Activated naive CD8-positive, alpha-beta T cell treated with anti-CD3 and anti-CD28 coated beads, Interleukin-2, amount 10 ng/mL, durations not matched to agents 7 days and 5 days (primary cell): ENCODE results near the gene ATP5F1E. TPM values are rescaled to one million over a fixed set of nuclear protein-coding genes. Genes with fewer than 3 reads are reported as not detected.
"Not testable (repeated sequence)": the region's sequence is repeated elsewhere in the genome, so short reads cannot be mapped to it uniquely, and the experiment has no call there.

ENCODE experiments used
- ATAC-seq: fragments of 150-1000 bp; cut with Tn5 transposase; one replicate; pipeline ENCODE4 v1.10.0; 2021; ENCODE audit warnings: low read depth, moderate library complexity
- POLR2A ChIA-PET: fragments of 350-600 bp; sonication (Branson Sonifier 250); formaldehyde crosslinking; loops from one replicate; lab custom pipeline; 2021; ENCODE audit warnings: antibody characterized with exemption; lab: Charles Lee
- DNase-seq: peaks from one replicate; pipeline ENCODE4 v3.0.0; 2021
- H3K27ac Mint-ChIP-seq: one replicate; pipeline ENCODE4 v1.8.0; 2022; ENCODE audit warnings: mild to moderate bottlenecking, mixed read lengths
- H3K27me3 Mint-ChIP-seq: one replicate; pipeline ENCODE4 v1.8.0; 2022; ENCODE audit warnings: mild to moderate bottlenecking, moderate library complexity, mixed read lengths
- H3K36me3 Mint-ChIP-seq: one replicate; pipeline ENCODE4 v1.8.0; 2021; ENCODE audit warnings: mild to moderate bottlenecking, mixed read lengths
- H3K4me1 Mint-ChIP-seq: one replicate; pipeline ENCODE4 v1.8.0; 2021; ENCODE audit warnings: mixed read lengths
- H3K4me3 Mint-ChIP-seq: one replicate; pipeline ENCODE4 v1.8.0; 2022; ENCODE audit warnings: mild to moderate bottlenecking, moderate library complexity, mixed read lengths
- H3K9me3 Mint-ChIP-seq: one replicate; pipeline ENCODE4 v1.8.0; 2021; ENCODE audit warnings: mixed read lengths
- total RNA-seq, 2 experiments: library from RNA; stranded (reverse); gene quantifications; one replicate each; pipeline ENCODE4 v1.2.3, GENCODE V29; 2021

ATP5F1E gene
- total RNA-seq, 2 experiments from 2014 or later, result 81.1 to 87.3 TPM

DNA sequence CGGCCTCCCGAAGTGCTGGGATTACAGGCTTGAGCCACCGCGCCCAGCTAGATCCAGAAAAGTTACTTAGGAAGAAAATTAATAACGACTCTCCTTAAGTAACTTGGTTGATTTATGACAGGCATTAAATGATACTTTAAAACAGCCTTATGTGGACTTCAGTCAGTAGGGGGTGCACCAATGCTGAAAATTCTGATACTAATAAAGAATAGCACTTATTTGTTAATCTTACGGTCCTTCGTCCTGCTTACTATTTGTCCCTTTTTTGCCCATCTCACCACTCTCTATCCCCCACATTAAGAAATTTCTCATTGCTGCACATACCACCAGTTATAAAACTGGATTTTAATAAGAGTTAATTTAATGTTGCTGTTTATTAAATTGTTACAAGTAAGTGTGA lies 23.2 kb upstream of the ATP5F1E start:
- no peak for ATAC-seq
- Mint-ChIP-seq H3K27me3 (peaks cover 45% of the 10 kb centered on the region), H3K36me3 (no peaks in the 10 kb centered on the region), H3K4me1 (peaks cover 2% of the 10 kb centered on the region), H3K9me3 (no peaks in the 10 kb centered on the region), H3K4me3 (no peak overlapping the region), H3K27ac (no peak overlapping the region)
- no peak for DNase-seq
- POLR2A ChIA-PET, result no interaction called here

DNA sequence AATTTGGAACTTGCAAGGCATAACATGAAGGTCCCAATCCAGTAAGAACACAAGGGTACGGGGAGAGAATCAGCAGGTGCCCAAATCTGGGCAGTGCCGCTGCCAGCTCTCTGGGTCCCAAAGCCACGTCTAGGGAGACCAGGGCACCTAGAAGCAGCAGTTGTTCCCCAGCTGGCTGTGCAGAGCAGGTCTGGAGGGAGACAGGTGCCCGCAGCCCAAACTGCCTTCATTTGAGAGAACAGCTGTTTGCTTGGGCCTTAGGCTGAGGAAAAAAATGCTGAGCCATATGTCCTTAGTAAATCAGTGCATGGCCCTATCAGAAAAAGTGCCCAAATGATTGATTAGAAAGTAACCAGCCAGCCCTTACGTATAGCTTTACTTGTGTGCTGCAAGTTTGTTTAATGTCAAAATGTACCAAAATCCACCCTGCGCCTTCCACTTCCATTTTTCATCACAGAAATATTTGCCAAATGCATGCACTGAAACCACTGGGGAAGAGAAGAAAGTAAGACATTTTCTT lies 19.6 kb upstream of the ATP5F1E start:
- POLR2A ChIA-PET, result interaction anchor here (1.1 kb wide), 1 partner anchor 20 kb away, joined by 4 read pairs; the partner anchor contains the start of gene ATP5F1E
- ATAC-seq, result no peak
- H3K9me3 Mint-ChIP-seq, result no peaks in the 10 kb centered on the region
- H3K4me3 Mint-ChIP-seq, result no peak overlapping the region
- H3K27ac Mint-ChIP-seq, result no peak overlapping the region
- H3K27me3 Mint-ChIP-seq, result peaks cover 47% of the 10 kb centered on the region
- H3K36me3 Mint-ChIP-seq, result no peaks in the 10 kb centered on the region
- DNase-seq, result no peak
- H3K4me1 Mint-ChIP-seq, result peaks cover 9% of the 10 kb centered on the region

DNA sequence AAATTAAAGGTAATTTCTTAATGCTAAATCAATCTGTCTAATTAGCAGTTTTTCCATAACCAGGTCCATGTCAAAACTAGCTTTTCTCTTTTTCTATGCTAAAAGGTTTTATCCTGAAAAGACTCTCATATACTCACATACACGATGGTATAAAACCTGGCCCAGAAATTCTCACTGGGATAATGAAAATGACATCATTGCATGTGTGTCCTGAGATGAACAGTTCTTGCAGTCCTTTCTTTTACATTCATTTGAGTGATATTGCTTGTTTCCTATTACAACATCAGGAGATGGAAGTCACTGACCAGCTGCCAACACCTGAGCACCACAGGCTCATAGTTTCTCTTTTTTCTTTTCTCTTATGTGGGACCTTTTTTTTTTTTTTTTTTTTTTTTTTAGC lies 18.3 kb upstream of the ATP5F1E start:
- H3K36me3 Mint-ChIP-seq, result no peaks in the 10 kb centered on the region
- H3K27ac Mint-ChIP-seq, result no peak overlapping the region
- no peaks in the 10 kb centered on the region for H3K9me3 Mint-ChIP-seq
- H3K4me1 Mint-ChIP-seq, result peaks cover 9% of the 10 kb centered on the region
- H3K4me3 Mint-ChIP-seq, result no peak overlapping the region
- DNase-seq (no peak), ATAC-seq (no peak)
- POLR2A ChIA-PET, result no interaction called here
- H3K27me3 Mint-ChIP-seq, result peaks cover 41% of the 10 kb centered on the region

DNA sequence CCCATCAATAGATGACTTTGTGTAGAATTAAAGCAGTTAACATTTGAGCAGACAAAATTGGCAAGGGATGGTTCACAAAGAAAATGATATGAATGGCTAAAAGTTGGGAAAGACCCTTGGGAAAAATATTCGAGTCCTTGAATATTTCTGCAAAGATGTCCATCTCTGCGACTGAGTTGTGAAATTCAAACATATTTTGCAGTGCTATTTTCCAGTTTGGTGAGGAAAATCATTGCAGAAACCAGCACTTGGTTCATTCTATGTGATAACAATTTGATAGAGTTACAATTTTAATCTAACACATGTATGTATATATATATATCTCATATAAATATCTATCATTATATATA lies 16.5 kb upstream of the ATP5F1E start:
- Mint-ChIP-seq H3K27me3 (peaks cover 28% of the 10 kb centered on the region), H3K4me3 (no peak overlapping the region), H3K9me3 (no peaks in the 10 kb centered on the region), H3K27ac (no peak overlapping the region), H3K4me1 (peaks cover 18% of the 10 kb centered on the region), H3K36me3 (no peaks in the 10 kb centered on the region)
- no peak for DNase-seq
- no peak for ATAC-seq
- POLR2A ChIA-PET, result no interaction called here

DNA sequence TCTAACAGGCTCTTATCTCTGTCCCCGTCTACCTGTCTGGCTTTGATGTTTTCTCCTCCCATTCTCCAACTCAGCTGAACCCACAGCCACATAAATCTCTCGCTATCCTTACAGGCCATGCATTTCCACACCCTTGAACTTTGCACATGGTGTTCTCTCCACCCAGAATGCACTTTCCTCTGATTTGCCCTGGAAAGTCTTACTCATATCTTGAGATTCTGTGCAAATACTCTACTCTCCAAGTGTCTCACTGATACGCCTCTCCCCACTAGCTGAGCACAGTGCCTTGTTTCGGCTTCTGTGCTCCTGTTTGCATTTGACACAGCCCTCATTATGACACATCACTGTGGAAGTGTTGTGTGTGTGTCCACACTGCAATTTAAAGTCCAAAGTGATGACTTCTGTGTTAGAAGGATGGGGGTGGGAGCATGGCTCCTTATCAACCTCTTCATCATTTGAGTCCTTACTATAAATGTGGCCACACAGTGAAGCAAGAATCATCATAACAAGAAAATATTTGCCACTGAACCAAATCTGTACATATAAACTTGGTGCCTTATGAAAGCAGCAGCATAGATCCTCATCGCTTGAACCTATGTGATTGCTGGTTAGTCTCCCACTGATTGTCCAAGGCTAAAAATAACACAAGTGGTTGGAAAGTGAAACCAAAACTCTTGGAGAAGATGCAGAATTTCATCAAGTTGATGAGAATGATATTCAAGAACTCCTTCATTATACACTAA lies 16.0 kb upstream of the ATP5F1E start:
- DNase-seq, result no peak
- POLR2A ChIA-PET, result no interaction called here
- Mint-ChIP-seq H3K27ac (no peak overlapping the region), H3K36me3 (no peaks in the 10 kb centered on the region), H3K4me3 (no peak overlapping the region), H3K27me3 (peaks cover 23% of the 10 kb centered on the region), H3K4me1 (peaks cover 23% of the 10 kb centered on the region), H3K9me3 (no peaks in the 10 kb centered on the region)
- ATAC-seq, result no peak

DNA sequence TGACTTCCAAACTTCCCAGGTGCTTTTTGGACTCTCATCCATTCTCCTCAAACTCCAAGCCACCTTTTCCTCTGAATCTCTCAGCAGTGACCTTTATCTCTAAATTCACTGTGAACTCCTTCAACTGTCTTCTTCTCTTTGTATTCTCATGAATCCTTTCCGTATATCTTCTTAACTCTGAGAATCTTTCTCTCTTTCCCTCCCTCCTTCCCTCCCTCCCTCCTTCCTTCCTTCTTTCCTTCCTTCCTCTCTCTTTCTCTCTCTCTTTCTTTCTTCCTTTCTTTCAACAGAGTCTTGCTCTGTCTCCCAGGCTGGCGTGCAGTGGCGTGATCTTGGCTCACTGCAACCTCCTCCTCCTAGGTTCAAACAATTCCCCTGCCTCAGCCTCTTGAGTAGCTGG lies 14.7 kb upstream of the ATP5F1E start:
- H3K4me3 Mint-ChIP-seq, result no peak overlapping the region
- H3K27me3 Mint-ChIP-seq, result peaks cover 19% of the 10 kb centered on the region
- ATAC-seq, result no peak
- H3K9me3 Mint-ChIP-seq, result no peaks in the 10 kb centered on the region
- no peak overlapping the region for H3K27ac Mint-ChIP-seq
- no peak for DNase-seq
- no peaks in the 10 kb centered on the region for H3K36me3 Mint-ChIP-seq
- POLR2A ChIA-PET, result no interaction called here
- peaks cover 24% of the 10 kb centered on the region for H3K4me1 Mint-ChIP-seq

DNA sequence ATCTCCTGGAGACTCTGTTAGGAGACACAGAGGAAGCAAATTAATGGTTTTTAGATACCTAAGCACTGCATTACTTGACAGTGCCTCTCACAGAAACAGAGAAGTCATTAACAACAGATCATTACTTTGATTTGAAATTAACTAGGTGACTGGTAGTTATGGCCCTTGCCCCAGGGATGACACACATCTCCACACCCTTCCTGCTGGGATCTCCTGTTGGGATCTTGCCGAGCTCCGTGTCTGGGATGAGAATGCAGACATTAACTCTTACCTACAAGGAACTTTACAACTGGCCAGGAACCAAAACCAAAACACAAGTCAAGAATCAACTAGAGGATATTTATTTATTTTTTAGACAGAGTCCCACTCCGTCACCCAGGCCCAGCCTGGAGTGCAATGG lies 12.7 kb upstream of the ATP5F1E start:
- Mint-ChIP-seq H3K36me3 (peaks cover 10% of the 10 kb centered on the region), H3K27me3 (peaks cover 2% of the 10 kb centered on the region), H3K4me1 (peaks cover 41% of the 10 kb centered on the region), H3K9me3 (no peaks in the 10 kb centered on the region), H3K4me3 (no peak overlapping the region), H3K27ac (no peak overlapping the region)
- POLR2A ChIA-PET, result no interaction called here
- DNase-seq (no peak), ATAC-seq (no peak)

DNA sequence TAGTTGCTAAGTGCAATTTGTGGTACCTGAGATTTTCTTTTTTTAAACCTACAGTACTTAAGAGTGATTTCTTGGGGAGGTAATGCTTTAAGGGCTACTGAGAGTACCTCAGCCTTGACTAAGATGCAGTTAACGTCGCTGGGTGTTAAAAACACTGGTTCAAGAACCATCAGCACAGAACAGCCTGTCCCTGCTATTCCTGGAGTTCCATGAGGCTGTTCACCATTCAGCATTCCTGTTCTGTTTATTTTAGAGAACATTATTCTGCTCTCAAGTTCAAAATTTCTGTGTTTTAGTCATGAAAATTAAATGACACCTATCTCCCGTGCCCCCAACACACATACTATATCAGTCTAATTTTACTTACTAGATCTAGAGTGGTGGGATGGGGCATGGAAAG lies 12.2 kb upstream of the ATP5F1E start:
- H3K9me3 Mint-ChIP-seq, result no peaks in the 10 kb centered on the region
- H3K27ac Mint-ChIP-seq, result no peak overlapping the region
- POLR2A ChIA-PET, result interaction anchor here (4.9 kb wide), 1 partner anchor 12 kb away, joined by 59 read pairs; the partner anchor contains the start of gene ATP5F1E
- peaks cover 46% of the 10 kb centered on the region for H3K4me1 Mint-ChIP-seq
- peaks cover 11% of the 10 kb centered on the region for H3K36me3 Mint-ChIP-seq
- no peak overlapping the region for H3K4me3 Mint-ChIP-seq
- peaks cover under 1% of the 10 kb centered on the region for H3K27me3 Mint-ChIP-seq
- no peak for DNase-seq
- ATAC-seq, result no peak

DNA sequence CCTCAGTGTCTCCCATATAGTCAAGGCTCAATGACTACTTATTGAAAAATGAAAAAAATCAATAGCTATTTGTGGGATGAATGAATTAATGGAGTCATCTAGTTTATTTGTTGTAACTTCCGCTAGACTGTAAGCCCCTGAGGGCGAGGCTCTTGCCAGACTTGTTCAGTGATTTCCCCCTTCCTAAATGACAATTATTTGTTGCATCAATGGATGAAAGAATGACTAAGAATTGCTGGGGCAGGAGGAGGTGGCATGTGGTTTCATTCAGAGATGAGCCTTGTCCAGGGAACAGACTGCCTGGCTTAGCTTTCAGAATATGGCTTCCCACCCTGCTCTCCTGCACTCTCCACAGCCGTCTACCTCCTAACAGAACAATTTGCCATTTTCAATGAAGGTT lies 11.6 kb upstream of the ATP5F1E start:
- POLR2A ChIA-PET, result interaction anchor here (1.1 to 4.9 kb wide), 5 partner anchors 11 to 160 kb away, joined by 3 to 59 read pairs (median 4); partner anchors contain the start of genes ATP5F1E and ZNF831
- DNase-seq, result no peak

DNA sequence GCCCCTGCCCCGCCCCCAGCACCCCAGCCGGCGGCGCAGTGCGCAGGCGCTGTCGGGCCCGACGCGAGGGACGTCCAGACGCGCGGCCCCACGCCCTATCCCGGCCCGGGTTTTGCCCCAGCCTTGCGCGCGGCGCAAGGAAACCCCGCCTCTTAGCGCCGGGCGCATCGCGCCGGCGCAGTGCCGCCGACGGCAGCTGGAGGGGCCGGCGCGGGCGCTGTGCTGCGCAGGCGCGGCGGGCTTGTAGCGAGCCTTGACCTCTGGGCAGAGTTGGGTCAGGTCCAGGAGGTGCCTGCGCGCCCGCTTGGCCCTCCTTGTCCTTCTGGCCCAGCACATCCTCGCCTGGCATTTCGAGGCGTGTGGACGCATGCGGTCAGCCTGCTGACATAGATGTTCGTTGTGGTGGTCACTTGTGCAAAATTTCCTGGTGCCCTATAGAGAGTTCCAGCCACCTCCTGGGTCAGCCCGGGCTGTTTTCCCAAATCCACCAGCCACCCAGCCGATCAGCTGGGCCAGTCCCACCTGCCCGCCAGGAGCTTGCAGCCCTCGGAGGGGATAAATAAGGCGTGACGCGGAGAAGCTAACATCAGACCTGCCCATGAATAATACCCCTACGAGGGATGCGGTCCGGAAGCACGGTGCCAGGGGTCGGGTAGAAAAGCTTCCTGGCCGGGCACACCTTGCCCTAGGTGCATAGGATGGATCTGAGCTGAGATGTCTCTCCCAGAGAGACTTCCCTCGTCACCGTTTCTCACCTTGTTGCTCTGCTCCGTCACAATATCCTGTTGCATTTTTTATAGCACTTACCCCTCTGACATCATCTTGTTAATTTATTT lies 10.9 kb upstream of the ATP5F1E start:
- peak; percentile 98 for DNase-seq
- Mint-ChIP-seq H3K9me3 (no peaks in the 10 kb centered on the region), H3K4me1 (peaks cover 47% of the 10 kb centered on the region), H3K27ac (peak overlapping the region; percentile 89), H3K27me3 (no peaks in the 10 kb centered on the region), H3K4me3 (peak overlapping the region; percentile 93), H3K36me3 (peaks cover 13% of the 10 kb centered on the region)
- ATAC-seq, result peak; percentile 99
- POLR2A ChIA-PET, result interaction anchor here (0.7 to 4.9 kb wide), 6 partner anchors 10 to 159 kb away, joined by 3 to 59 read pairs (median 4); partner anchors contain the start of genes ATP5F1E and ZNF831

More for the DNA sequence above, 11.6 kb upstream of the ATP5F1E start:
- Mint-ChIP-seq H3K9me3 (no peaks in the 10 kb centered on the region), H3K27ac (peak overlapping the region; percentile 79), H3K4me1 (peaks cover 51% of the 10 kb centered on the region), H3K4me3 (peak overlapping the region; percentile 93), H3K36me3 (peaks cover 12% of the 10 kb centered on the region), H3K27me3 (no peaks in the 10 kb centered on the region)
- ATAC-seq, result no peak

DNA sequence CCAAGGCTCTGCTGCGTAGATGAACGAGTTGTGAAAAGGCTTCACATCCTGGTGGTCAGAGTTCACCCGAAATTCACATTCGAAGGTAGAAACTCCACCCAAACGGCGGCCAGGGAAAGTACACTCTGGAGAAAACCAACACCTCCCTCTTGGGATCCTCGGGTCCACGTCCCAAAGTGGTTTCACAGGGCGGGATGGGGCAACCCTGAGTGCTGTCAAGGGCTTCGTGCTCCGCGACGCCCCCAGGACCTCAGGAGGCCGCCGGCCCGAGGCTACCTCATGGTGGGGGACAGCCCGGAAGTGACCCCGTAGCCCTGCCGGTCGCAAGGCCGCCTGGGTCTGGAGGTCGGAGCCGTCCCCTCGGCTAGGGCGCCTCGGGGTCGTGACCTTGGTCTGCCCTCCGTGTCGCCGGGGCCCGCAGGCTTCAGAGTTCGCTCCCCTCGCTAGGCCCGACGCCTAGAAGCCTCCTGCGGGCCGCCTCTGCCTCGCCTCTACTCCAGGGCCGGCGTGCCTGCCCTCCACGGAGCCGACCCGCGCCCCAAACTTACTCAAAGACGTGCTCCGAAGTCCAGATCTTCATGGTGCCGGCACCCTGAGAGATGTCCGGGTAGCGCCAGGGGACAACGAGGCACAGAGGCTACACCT lies 10.1 kb upstream of the ATP5F1E start, which contains the start of gene PRELID3B:
Gene PRELID3B, minus strand, starts transcription at position 636 of the 645 bp plus-strand sequence. Its CDS starts 56 bp downstream, at position 580.
- peaks cover 17% of the 10 kb centered on the region for H3K36me3 Mint-ChIP-seq
- H3K27ac Mint-ChIP-seq, result peak within 1 kb of the TSS; percentile 89
- H3K27me3 Mint-ChIP-seq, result no peaks in the 10 kb centered on the region
- H3K9me3 Mint-ChIP-seq, result no peaks in the 10 kb centered on the region
- DNase-seq (no peak), ATAC-seq (peak; percentile 37)
- H3K4me3 Mint-ChIP-seq, result peak within 1 kb of the TSS; percentile 93
- H3K4me1 Mint-ChIP-seq, result peaks cover 48% of the 10 kb centered on the region
- POLR2A ChIA-PET, result interaction anchor here (1.0 to 4.9 kb wide), 3 partner anchors 10 to 153 kb away, joined by 3 to 59 read pairs (median 13); partner anchors contain the start of gene ATP5F1E

DNA sequence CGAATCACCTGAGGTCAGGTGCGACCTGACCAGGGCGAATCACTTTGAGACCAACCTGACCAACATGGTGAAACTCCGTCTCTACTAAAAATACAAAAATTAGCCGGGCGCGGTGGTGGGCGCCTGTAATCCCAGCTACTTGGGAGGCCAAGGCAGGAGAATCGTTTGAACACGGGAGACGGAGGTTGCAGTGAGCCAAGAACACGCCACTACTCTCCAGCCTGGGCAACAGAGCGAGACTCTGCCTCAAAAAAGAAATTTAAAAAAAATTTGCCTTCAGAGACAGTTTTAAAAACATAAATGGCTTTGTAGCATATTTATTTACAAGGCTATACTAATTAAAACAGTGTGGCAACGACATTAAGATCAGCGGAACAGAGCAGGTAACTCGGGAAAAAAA lies 9.4 kb upstream of the ATP5F1E start:
- POLR2A ChIA-PET, result interaction anchor here (1.0 to 4.9 kb wide), 2 partner anchors 9 to 31 kb away, joined by 3 to 59 read pairs; partner anchors contain the start of gene ATP5F1E
- DNase-seq, H3K9me3 Mint-ChIP-seq, H3K27ac Mint-ChIP-seq, ATAC-seq, H3K27me3 Mint-ChIP-seq: not testable (repeated sequence)
- peaks cover 53% of the 10 kb centered on the region for H3K4me1 Mint-ChIP-seq
- peak overlapping the region; percentile 93 for H3K4me3 Mint-ChIP-seq
- H3K36me3 Mint-ChIP-seq, result peaks cover 21% of the 10 kb centered on the region
